GM23248 (cell line): ENCODE measurements around the gene SYF2. TPM values are rescaled to one million over a fixed set of nuclear protein-coding genes. Genes with fewer than 3 reads are reported as not detected.

Source experiments
- DNase-seq: peaks from one replicate; pipeline ENCODE4 v3.0.0-alpha.2; 2015
- H2AFZ ChIP-seq: fragments of 200-600 bp; sonication (generic); 2 replicates; pipeline ENCODE4 v1.6.1; 2016; ENCODE audit warnings: antibody characterized with exemption
- H3F3A ChIP-seq: fragments of 200-600 bp; sonication (generic); 2 replicates; pipeline ENCODE4 v1.6.1; 2016; ENCODE audit warnings: mild to moderate bottlenecking, antibody characterized with exemption, mixed run types; ENCODE audit not compliant: insufficient read depth
- H3K27ac ChIP-seq: fragments of 200-600 bp; sonication (generic); 2 replicates; pipeline ENCODE4 v1.5.1; 2016; ENCODE audit warnings: mild to moderate bottlenecking
- H3K27me3 ChIP-seq: fragments of 200-600 bp; sonication (generic); replicated peaks from 2 replicates; pipeline ENCODE4 v1.6.1; 2016; ENCODE audit warnings: mild to moderate bottlenecking; ENCODE audit not compliant: insufficient read depth
- H3K36me3 ChIP-seq: fragments of 200-600 bp; sonication (generic); 2 replicates; pipeline ENCODE4 v1.6.1; 2016; ENCODE audit warnings: low read depth, mild to moderate bottlenecking
- H3K4me1 ChIP-seq: fragments of 200-600 bp; sonication (generic); 2 replicates; pipeline ENCODE4 v1.6.1; 2016; ENCODE audit warnings: mild to moderate bottlenecking; ENCODE audit not compliant: insufficient read depth
- H3K4me2 ChIP-seq: fragments of 200-600 bp; sonication (generic); one replicate; pipeline ENCODE4 v1.6.1; 2016; ENCODE audit warnings: mild to moderate bottlenecking; ENCODE audit not compliant: unreplicated experiment
- H3K4me3 ChIP-seq: fragments of 200-600 bp; sonication (generic); 2 replicates; pipeline ENCODE4 v1.5.1; 2016; ENCODE audit warnings: mild to moderate bottlenecking
- H3K79me2 ChIP-seq: fragments of 200-600 bp; sonication (generic); 2 replicates; pipeline ENCODE4 v1.6.1; 2016; ENCODE audit warnings: mild to moderate bottlenecking; ENCODE audit not compliant: insufficient read depth
- H3K9ac ChIP-seq: fragments of 200-600 bp; sonication (generic); 2 replicates; pipeline ENCODE4 v1.6.1; 2016; ENCODE audit warnings: mild to moderate bottlenecking
- H3K9me2 ChIP-seq: fragments of 200-600 bp; sonication (generic); 2 replicates; pipeline ENCODE4 v1.6.1; 2016; ENCODE audit warnings: mixed run types, mild to moderate bottlenecking, moderate library complexity; ENCODE audit not compliant: insufficient read depth
- H3K9me3 ChIP-seq: fragments of 200-600 bp; sonication (generic); one replicate; pipeline ENCODE4 v1.6.1; 2017; ENCODE audit warnings: low read depth
- H4K20me1 ChIP-seq: fragments of 200-600 bp; sonication (generic); 2 replicates; pipeline ENCODE4 v1.6.0; 2016; ENCODE audit not compliant: insufficient read depth
- EZH2 ChIP-seq: fragments of 200-600 bp; sonication (generic); IDR thresholded peaks from 2 replicates; pipeline ENCODE4 v1.6.1; 2018; ENCODE audit warnings: antibody characterized with exemption, mild to moderate bottlenecking; ENCODE audit not compliant: insufficient read depth, poor library complexity, severe bottlenecking
- EZH2phosphoT487 ChIP-seq: fragments of 200-600 bp; sonication (generic); IDR thresholded peaks from 2 replicates; pipeline ENCODE4 v1.6.1; 2018; ENCODE audit warnings: antibody characterized with exemption, moderate library complexity, mild to moderate bottlenecking, low read depth; ENCODE audit not compliant: insufficient read depth
- WGBS, 2 experiments: methylation state at CpG; one replicate each; pipeline ENCODE4 v1.1.6; 2015 to 2017; ENCODE audit warnings: low lambda C conversion rate in 2 of 2, low coverage in 1 of 2; ENCODE audit errors: missing lambda C conversion rate in 2 of 2; 5-methylcytosine and 5-hydroxymethylcytosine counted together
- in situ Hi-C: fragments of 300-500 bp; cut with MboI; formaldehyde crosslinking; loops from 2 replicates; pipeline ENCODE4 v1.15.0; 2020
- polyA plus RNA-seq: library from polyadenylated mRNA; unstranded; fragments of >200 nt; fragmentation: Nextera tagmentation; extraction: Ambion mirVana; gene quantifications from 2 replicates; pipeline ENCODE4 v1.2.1, GENCODE V29; 2016
- total RNA-seq: library from RNA; depleted of rRNA; stranded (reverse); fragments of >200 nt; shearing (Covaris generic); gene quantifications from 2 replicates; pipeline ENCODE4 v1.2.3, GENCODE V29; 2014

Gene SYF2
- total and polyA plus RNA-seq, 2 experiments from 2014 or later: 40.5 to 50.3 TPM

GRCh38 chr1:25245809-25246599 is 13.7 kb upstream of the SYF2 start:
- 9 to 13% methylated on average over 30 of the region's 30 CpGs for WGBS, 2 experiments
- peaks cover 35% of the 10 kb centered on the region for H3K4me1 ChIP-seq
- H3K36me3 ChIP-seq: peaks cover 51% of the 10 kb centered on the region
- no peaks in the 10 kb centered on the region for H3K27me3 ChIP-seq
- H3K79me2 ChIP-seq: peaks cover 57% of the 10 kb centered on the region
- H3K9ac ChIP-seq: peak overlapping the region; percentile 96
- H3K27ac ChIP-seq: peak overlapping the region; percentile 96
- no peaks in the 10 kb centered on the region for H3K9me3 ChIP-seq
- in situ Hi-C loops: loop anchor here (25.0 kb wide), 1 partner anchor 566 kb away; the partner anchor contains the start of genes MTFR1L and SELENON
- DNase-seq: peak; percentile 61
- no peak overlapping the region for H2AFZ ChIP-seq
- H3K4me2 ChIP-seq: peak overlapping the region; percentile 95
- H3F3A ChIP-seq: peaks cover 61% of the 10 kb centered on the region
- peak overlapping the region; percentile 85 for H3K4me3 ChIP-seq
- TF ChIP-seq EZH2: no peak
- no peak for TF ChIP-seq EZH2phosphoT487
- H4K20me1 ChIP-seq: peaks cover 24% of the 10 kb centered on the region; the same call in 1 of the 2 replicates
- no peaks in the 10 kb centered on the region for H3K9me2 ChIP-seq

DNA sequence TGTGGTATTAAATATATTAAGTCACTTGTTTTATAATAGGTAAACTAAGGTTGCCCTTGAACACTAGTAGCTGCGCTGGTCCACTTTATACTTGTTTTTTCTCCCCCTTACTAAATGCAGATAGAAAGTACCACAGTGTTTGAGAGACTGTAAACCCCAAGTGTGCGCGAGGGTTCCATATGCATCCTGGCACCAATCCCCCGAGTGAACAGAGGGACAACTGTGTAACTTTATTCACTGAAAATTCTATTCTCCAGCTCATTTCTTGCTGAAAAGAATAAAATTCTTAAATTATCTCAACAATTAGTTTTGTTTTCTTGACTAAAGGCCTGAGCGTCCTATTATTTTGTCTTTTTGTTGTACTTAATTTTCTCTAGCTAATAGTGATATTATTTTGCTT is 13.1 kb upstream of the SYF2 start:
- H3K9ac ChIP-seq: peak overlapping the region; percentile 96
- in situ Hi-C loops: loop anchor here (25.0 kb wide), 1 partner anchor 567 kb away; the partner anchor contains the start of genes MTFR1L and SELENON
- H3K4me1 ChIP-seq: peaks cover 41% of the 10 kb centered on the region
- H3K4me3 ChIP-seq: peak overlapping the region; percentile 85
- whole genome bisulfite sequencing, 2 experiments: 64 to 67% methylated on average over 5 of the region's 5 CpGs
- peak overlapping the region; percentile 96 for H3K27ac ChIP-seq
- H3F3A ChIP-seq: peaks cover 68% of the 10 kb centered on the region
- no peaks in the 10 kb centered on the region for H3K9me3 ChIP-seq
- peak; percentile 35 for DNase-seq
- H4K20me1 ChIP-seq: peaks cover 24% of the 10 kb centered on the region; the same call in 1 of the 2 replicates
- H2AFZ ChIP-seq: no peak overlapping the region
- H3K36me3 ChIP-seq: peaks cover 51% of the 10 kb centered on the region
- H3K9me2 ChIP-seq: no peaks in the 10 kb centered on the region
- H3K4me2 ChIP-seq: peak overlapping the region; percentile 95
- no peak for TF ChIP-seq EZH2phosphoT487
- TF ChIP-seq EZH2: no peak
- peaks cover 57% of the 10 kb centered on the region for H3K79me2 ChIP-seq
- no peaks in the 10 kb centered on the region for H3K27me3 ChIP-seq

DNA sequence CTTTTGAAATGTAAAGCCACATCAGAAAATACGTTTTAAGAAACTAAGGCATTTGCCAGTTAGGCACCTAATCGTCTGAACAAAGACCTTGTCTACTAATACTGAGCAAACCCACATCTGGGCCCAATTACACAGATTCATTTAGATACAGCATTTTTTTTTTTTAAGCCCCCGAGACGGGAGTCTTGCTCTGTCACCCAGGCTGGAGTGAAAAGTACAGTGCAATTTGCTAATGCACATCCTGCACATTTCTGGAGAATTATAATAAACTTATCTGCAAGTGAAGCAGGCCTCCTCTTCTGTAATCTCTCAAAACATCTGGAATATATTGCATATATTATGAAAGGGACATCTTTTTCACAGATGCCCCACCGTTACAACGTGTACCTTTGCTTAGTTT is 11.6 kb upstream of the SYF2 start:
- peaks cover 51% of the 10 kb centered on the region for H3K36me3 ChIP-seq
- in situ Hi-C loops: loop anchor here (25.0 kb wide), 1 partner anchor 568 kb away; the partner anchor contains the start of genes MTFR1L and SELENON
- H3K79me2 ChIP-seq: peaks cover 57% of the 10 kb centered on the region
- peak overlapping the region; percentile 32 for H3K27ac ChIP-seq
- TF ChIP-seq EZH2: no peak
- TF ChIP-seq EZH2phosphoT487: no peak
- H3K27me3 ChIP-seq: no peaks in the 10 kb centered on the region
- H3K4me2 ChIP-seq: peak overlapping the region; percentile 95
- H3F3A ChIP-seq: peaks cover 79% of the 10 kb centered on the region
- peaks cover 24% of the 10 kb centered on the region; the same call in 1 of the 2 replicates for H4K20me1 ChIP-seq
- H2AFZ ChIP-seq: no peak overlapping the region
- H3K9ac ChIP-seq: peak overlapping the region; percentile 96
- WGBS, 2 experiments: 20 to 21% methylated on average over 6 of the region's 6 CpGs
- peaks cover 50% of the 10 kb centered on the region for H3K4me1 ChIP-seq
- H3K4me3 ChIP-seq: peak overlapping the region; percentile 85
- DNase-seq: peak; percentile 45
- no peaks in the 10 kb centered on the region for H3K9me3 ChIP-seq
- H3K9me2 ChIP-seq: no peaks in the 10 kb centered on the region

- TF ChIP-seq EZH2phosphoT487: no peak
- TF ChIP-seq EZH2: no peak
- Histone ChIP-seq H3K79me2 (peaks cover 47% of the 10 kb centered on the region), H3K4me3 (peak overlapping the region; percentile 62), H3K9me2 (no peaks in the 10 kb centered on the region), H4K20me1 (peaks cover 8% of the 10 kb centered on the region; the same call in 1 of the 2 replicates), H3K9ac (peak overlapping the region; percentile 74), H3K27ac (peak overlapping the region; percentile 73), H3K4me2 (peak overlapping the region; percentile 88), H2AFZ (peak overlapping the region; percentile 63), H3K9me3 (no peaks in the 10 kb centered on the region), H3K36me3 (peaks cover 37% of the 10 kb centered on the region), H3F3A (peaks cover 81% of the 10 kb centered on the region), H3K27me3 (no peaks in the 10 kb centered on the region), H3K4me1 (peaks cover 59% of the 10 kb centered on the region)
- peak; percentile 94 for DNase-seq
- in situ Hi-C loops: loop anchor here (25.0 kb wide), 1 partner anchor 572 kb away; the partner anchor contains the start of genes MTFR1L and SELENON
- 2 to 3% methylated on average over 41 of the region's 41 CpGs for WGBS, 2 experiments
Measured at GRCh38 chr1:25239681-25240541, 7.6 kb upstream of the SYF2 start.
